ENCODE results near the gene HES7. TPM values are rescaled to one million over a fixed set of nuclear protein-coding genes. Genes with fewer than 3 reads are reported as not detected.

The HES7 gene
- total and polyA plus RNA-seq, 4 donors: not detected

DNA sequence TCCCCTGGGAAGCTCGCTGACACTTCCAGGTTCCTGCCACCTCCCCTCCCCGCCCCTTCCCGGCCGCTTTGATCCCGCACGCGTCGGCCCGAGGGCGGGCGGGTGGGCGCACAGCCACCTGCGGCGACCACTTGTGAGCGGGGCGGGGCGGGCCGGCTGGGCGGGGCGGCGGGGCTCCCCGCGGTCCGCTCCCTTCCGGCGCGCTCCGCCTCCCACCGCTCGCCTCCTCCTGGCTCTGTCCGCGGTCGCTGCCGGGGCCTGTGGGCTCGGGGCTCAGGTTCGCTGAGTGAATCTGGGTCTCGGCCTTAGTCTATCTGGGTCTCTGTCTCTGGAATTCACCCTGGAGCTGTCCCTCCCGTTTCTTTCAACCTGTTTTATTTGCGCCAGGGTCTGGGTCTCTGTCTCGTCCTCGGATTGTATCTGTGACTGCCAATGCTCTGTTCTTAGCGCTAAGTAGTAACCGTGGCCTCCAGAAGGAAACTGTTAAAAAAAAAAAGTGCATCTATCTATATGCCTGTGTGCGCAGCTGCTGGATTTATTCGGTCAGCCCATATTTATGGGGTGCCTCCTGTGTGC lies 2.7 kb upstream of the HES7 start (continued):
- TF ChIP-seq, protein P1, sequence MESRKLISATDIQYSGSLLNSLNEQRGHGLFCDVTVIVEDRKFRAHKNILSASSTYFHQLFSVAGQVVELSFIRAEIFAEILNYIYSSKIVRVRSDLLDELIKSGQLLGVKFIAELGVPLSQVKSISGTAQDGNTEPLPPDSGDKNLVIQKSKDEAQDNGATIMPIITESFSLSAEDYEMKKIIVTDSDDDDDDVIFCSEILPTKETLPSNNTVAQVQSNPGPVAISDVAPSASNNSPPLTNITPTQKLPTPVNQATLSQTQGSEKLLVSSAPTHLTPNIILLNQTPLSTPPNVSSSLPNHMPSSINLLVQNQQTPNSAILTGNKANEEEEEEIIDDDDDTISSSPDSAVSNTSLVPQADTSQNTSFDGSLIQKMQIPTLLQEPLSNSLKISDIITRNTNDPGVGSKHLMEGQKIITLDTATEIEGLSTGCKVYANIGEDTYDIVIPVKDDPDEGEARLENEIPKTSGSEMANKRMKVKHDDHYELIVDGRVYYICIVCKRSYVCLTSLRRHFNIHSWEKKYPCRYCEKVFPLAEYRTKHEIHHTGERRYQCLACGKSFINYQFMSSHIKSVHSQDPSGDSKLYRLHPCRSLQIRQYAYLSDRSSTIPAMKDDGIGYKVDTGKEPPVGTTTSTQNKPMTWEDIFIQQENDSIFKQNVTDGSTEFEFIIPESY (IDR thresholded peaks at IDR 0.05): no peak
- no peak for TF ChIP-seq FOXA1 (IDR thresholded peaks at IDR 0.05)

DNA sequence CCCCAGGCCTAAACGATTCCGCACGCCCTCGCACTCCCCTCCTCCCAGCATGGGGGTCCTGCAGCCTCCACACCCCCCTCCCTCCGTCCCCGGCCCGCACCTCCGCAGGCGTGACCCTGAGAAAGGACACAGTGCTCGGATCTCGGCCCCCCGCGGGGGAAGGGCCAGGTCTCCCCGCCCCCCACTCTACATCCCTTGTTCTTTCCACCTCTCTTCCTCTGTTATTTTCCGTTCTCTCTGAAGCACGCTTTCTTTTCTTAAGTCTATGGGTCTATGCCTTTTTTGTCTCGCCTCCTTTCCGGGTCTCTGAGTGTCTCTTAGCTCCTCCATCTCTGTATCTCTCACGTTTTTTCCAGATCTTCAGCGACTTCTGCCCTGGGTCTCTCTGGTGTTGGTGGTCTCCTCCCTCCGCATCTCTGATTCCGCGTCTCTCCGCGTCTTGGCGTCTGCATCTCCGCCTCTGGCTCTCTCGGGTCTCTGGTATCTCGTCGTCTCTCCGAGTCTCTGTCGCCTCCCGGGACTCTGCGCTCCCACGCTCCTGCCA lies 2.1 kb upstream of the HES7 start:
- Histone ChIP-seq H3K27me3 (ENCODE audit: control insufficient read depth in 4 of 4, insufficient read depth in 4 of 4, low read length in 3 of 4) (peaks cover 5 to 16% (median 7%) of the 10 kb centered on the region in 4 donors), H3K9ac (ENCODE audit: low read depth in 1 of 2, low read length in 2 of 2) (peak overlapping the region in 1 of 2 donors; percentile 23), H3K36me3 (ENCODE audit: control insufficient read depth in 4 of 4, insufficient read depth in 3 of 4, low read depth in 1 of 4, low read length in 3 of 4) (no peaks in the 10 kb centered on the region), H3K9me3 (ENCODE audit: control insufficient read depth in 4 of 4, low read length in 3 of 4) (no peaks in the 10 kb centered on the region), H3K27ac (ENCODE audit: low read depth in 1 of 2, low read length in 2 of 2) (no peak overlapping the region), H3K4me3 (ENCODE audit: low read depth in 1 of 3, low read length in 3 of 3) (peak overlapping the region in 2 of 3 donors; percentile 45 to 51), H3K4me1 (ENCODE audit: control insufficient read depth in 4 of 4, insufficient read depth in 4 of 4, low read length in 3 of 4) (peaks cover 25 to 57% (median 46%) of the 10 kb centered on the region in 4 donors)
- WGBS: 3% methylated on average over 35 of the region's 35 CpGs
- no peak for DNase-seq (ENCODE audit: low spot score)
- TF ChIP-seq RXRA (IDR thresholded peaks at IDR 0.05) (no peak), RAD21 (IDR thresholded peaks at IDR 0.05) (no peak), HNF4A (conservative IDR thresholded peaks at IDR 0.05) (no peak), GABPA (IDR thresholded peaks at IDR 0.05 in 1 of 2, conservative IDR thresholded peaks at IDR 0.05 in 1 of 2) (no peak), FOXA1 (IDR thresholded peaks at IDR 0.05) (no peak), SP1 (IDR thresholded peaks at IDR 0.05) (no peak), HNF4G (IDR thresholded peaks at IDR 0.05) (no peak)
- TF ChIP-seq, protein P2, sequence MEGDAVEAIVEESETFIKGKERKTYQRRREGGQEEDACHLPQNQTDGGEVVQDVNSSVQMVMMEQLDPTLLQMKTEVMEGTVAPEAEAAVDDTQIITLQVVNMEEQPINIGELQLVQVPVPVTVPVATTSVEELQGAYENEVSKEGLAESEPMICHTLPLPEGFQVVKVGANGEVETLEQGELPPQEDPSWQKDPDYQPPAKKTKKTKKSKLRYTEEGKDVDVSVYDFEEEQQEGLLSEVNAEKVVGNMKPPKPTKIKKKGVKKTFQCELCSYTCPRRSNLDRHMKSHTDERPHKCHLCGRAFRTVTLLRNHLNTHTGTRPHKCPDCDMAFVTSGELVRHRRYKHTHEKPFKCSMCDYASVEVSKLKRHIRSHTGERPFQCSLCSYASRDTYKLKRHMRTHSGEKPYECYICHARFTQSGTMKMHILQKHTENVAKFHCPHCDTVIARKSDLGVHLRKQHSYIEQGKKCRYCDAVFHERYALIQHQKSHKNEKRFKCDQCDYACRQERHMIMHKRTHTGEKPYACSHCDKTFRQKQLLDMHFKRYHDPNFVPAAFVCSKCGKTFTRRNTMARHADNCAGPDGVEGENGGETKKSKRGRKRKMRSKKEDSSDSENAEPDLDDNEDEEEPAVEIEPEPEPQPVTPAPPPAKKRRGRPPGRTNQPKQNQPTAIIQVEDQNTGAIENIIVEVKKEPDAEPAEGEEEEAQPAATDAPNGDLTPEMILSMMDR (IDR thresholded peaks at IDR 0.05; ENCODE audit: low read depth, low read length, missing input control): no peak
- TF ChIP-seq, protein P1 (IDR thresholded peaks at IDR 0.05): no peak

DNA sequence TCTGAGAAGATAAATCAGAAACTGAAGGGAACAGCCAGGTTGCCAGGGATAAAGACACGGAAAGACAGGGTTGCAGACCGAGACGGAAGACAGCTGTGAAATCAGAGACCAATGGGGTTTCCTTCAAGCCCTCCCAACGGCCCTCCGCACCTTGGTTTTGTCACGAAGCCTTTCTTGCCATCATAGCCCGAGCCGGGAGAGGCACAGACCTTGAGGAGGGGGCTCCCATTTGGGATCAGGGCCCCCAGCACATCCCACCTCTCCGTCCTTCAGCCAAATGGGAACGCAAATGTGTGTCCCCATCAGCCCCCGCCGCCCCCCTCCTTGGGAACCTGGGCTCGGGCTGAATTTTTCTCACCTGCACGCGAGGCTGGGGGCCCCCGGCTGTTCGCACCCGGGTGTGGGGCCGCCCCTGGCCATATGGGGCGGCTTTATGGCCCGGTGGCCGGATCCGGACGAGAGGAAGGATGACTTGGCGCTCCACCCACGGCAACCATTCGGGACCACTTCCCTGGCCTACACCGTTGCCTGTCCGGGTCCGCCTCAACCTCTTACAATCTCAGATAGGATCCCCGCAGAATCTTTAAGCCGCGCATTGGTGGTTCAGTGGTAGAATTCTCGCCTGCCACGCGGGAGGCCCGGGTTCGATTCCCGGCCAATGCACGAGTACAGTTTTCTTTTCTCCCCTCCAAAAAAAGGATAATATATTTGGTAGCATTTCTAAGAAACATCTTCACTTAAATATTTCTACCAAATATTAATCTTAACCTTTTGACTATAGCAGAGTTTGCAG lies 1.4 kb upstream of the HES7 start:
- WGBS: 3% methylated on average over 40 of the region's 40 CpGs
- no peak overlapping the region for H3K27ac ChIP-seq (ENCODE audit: low read depth in 1 of 2, low read length in 2 of 2)
- peak; percentile 95 for DNase-seq (ENCODE audit: low spot score)
- H3K4me3 ChIP-seq (ENCODE audit: low read depth in 1 of 3, low read length in 3 of 3): peak overlapping the region in 2 of 3 donors; percentile 45 to 51
- peaks cover 5 to 16% (median 7%) of the 10 kb centered on the region in 4 donors for H3K27me3 ChIP-seq (ENCODE audit: control insufficient read depth in 4 of 4, insufficient read depth in 4 of 4, low read length in 3 of 4)
- H3K4me1 ChIP-seq (ENCODE audit: control insufficient read depth in 4 of 4, insufficient read depth in 4 of 4, low read length in 3 of 4): peaks cover 26 to 64% (median 52%) of the 10 kb centered on the region in 4 donors
- H3K9me3 ChIP-seq (ENCODE audit: control insufficient read depth in 4 of 4, low read length in 3 of 4): no peaks in the 10 kb centered on the region
- no peaks in the 10 kb centered on the region for H3K36me3 ChIP-seq (ENCODE audit: control insufficient read depth in 4 of 4, insufficient read depth in 3 of 4, low read depth in 1 of 4, low read length in 3 of 4)
- no peak overlapping the region for H3K9ac ChIP-seq (ENCODE audit: low read depth in 1 of 2, low read length in 2 of 2)
- TF ChIP-seq HNF4A (conservative IDR thresholded peaks at IDR 0.05) (no peak), TAF1 (conservative IDR thresholded peaks at IDR 0.05) (no peak), FOXA1 (IDR thresholded peaks at IDR 0.05) (no peak), RXRA (IDR thresholded peaks at IDR 0.05) (no peak), NR2F2 (IDR thresholded peaks at IDR 0.05) (no peak), SP1 (IDR thresholded peaks at IDR 0.05) (no peak), YY1 (IDR thresholded peaks at IDR 0.05) (peak; percentile 28)
- TF ChIP-seq, protein P2 (IDR thresholded peaks at IDR 0.05; ENCODE audit: low read depth, low read length, missing input control): no peak
- TF ChIP-seq, protein P3, sequence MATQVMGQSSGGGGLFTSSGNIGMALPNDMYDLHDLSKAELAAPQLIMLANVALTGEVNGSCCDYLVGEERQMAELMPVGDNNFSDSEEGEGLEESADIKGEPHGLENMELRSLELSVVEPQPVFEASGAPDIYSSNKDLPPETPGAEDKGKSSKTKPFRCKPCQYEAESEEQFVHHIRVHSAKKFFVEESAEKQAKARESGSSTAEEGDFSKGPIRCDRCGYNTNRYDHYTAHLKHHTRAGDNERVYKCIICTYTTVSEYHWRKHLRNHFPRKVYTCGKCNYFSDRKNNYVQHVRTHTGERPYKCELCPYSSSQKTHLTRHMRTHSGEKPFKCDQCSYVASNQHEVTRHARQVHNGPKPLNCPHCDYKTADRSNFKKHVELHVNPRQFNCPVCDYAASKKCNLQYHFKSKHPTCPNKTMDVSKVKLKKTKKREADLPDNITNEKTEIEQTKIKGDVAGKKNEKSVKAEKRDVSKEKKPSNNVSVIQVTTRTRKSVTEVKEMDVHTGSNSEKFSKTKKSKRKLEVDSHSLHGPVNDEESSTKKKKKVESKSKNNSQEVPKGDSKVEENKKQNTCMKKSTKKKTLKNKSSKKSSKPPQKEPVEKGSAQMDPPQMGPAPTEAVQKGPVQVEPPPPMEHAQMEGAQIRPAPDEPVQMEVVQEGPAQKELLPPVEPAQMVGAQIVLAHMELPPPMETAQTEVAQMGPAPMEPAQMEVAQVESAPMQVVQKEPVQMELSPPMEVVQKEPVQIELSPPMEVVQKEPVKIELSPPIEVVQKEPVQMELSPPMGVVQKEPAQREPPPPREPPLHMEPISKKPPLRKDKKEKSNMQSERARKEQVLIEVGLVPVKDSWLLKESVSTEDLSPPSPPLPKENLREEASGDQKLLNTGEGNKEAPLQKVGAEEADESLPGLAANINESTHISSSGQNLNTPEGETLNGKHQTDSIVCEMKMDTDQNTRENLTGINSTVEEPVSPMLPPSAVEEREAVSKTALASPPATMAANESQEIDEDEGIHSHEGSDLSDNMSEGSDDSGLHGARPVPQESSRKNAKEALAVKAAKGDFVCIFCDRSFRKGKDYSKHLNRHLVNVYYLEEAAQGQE (IDR thresholded peaks at IDR 0.05): no peak
- TF ChIP-seq, protein P4, sequence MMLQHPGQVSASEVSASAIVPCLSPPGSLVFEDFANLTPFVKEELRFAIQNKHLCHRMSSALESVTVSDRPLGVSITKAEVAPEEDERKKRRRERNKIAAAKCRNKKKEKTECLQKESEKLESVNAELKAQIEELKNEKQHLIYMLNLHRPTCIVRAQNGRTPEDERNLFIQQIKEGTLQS (IDR thresholded peaks at IDR 0.05): peak; percentile 99
